DND-41 (cell line): ENCODE results near the gene NBEA.

ENCODE experiments used
- ATAC-seq: fragments of 200-7000 bp; cut with Tn5 transposase; 3 replicates; pipeline ENCODE4 v1.9.1; 2021; ENCODE audit warnings: low read depth; ENCODE audit not compliant: insufficient read depth
- DNase-seq: peaks from one replicate; pipeline ENCODE4 v3.0.0-alpha.2; 2020
- H2AFZ ChIP-seq: 2 replicates; pipeline ENCODE4 v1.6.0; 2012; ENCODE audit warnings: low read depth, low read length
- H3K27ac ChIP-seq: 2 replicates; pipeline ENCODE4 v1.5.1; 2012; ENCODE audit warnings: low read length, inconsistent platforms
- H3K27me3 ChIP-seq: fragments of 200-600 bp; sonication (generic); 2 replicates; pipeline ENCODE4 v1.6.0; 2012; ENCODE audit warnings: low read length, mild to moderate bottlenecking, inconsistent platforms; ENCODE audit not compliant: insufficient read depth, poor library complexity
- H3K36me3 ChIP-seq: 2 replicates; pipeline ENCODE4 v1.5.1; 2012; ENCODE audit warnings: low read length, inconsistent platforms; ENCODE audit not compliant: insufficient read depth
- H3K4me1 ChIP-seq: 2 replicates; pipeline ENCODE4 v1.5.1; 2012; ENCODE audit warnings: mild to moderate bottlenecking, low read length; ENCODE audit not compliant: insufficient read depth
- H3K4me2 ChIP-seq: 2 replicates; pipeline ENCODE4 v1.6.0; 2012; ENCODE audit warnings: mild to moderate bottlenecking, moderate library complexity, low read length, inconsistent platforms; ENCODE audit not compliant: insufficient read depth
- H3K4me3 ChIP-seq, 2 experiments: fragments of 200-600 bp in 1 of 2; shearing (Covaris generic) in 1 of 2; 2 replicates each; pipeline ENCODE4 v1.5.1; 2012 to 2016; ENCODE audit warnings: inconsistent platforms in 2 of 2, low read length in 2 of 2, mild to moderate bottlenecking in 2 of 2, low read depth in 1 of 2, moderate library complexity in 1 of 2
- H3K79me2 ChIP-seq: 2 replicates; pipeline ENCODE4 v1.6.0; 2012; ENCODE audit warnings: low read length, inconsistent platforms; ENCODE audit not compliant: insufficient read depth
- H3K9ac ChIP-seq: 2 replicates; pipeline ENCODE4 v1.6.0; 2012; ENCODE audit warnings: low read depth, mild to moderate bottlenecking, inconsistent platforms, low read length, moderate library complexity
- H3K9me3 ChIP-seq: 2 replicates; pipeline ENCODE4 v1.5.1; 2012; ENCODE audit warnings: low read length, moderate library complexity, mild to moderate bottlenecking, inconsistent platforms; ENCODE audit not compliant: insufficient read depth, severe bottlenecking
- H4K20me1 ChIP-seq: 2 replicates; pipeline ENCODE4 v1.6.0; 2012; ENCODE audit warnings: low read length; ENCODE audit not compliant: insufficient read depth
- CTCF ChIP-seq: IDR thresholded peaks from 2 replicates; pipeline ENCODE4 v1.5.1; 2012; ENCODE audit warnings: borderline replicate concordance, low read length, moderate library complexity, mild to moderate bottlenecking; ENCODE audit not compliant: poor library complexity, severe bottlenecking; ENCODE audit errors: extremely low read depth
- EZH2 ChIP-seq: IDR thresholded peaks from 3 replicates; pipeline ENCODE4 v1.6.1; 2012; ENCODE audit warnings: borderline replicate concordance, low read depth, mild to moderate bottlenecking, moderate library complexity, low read length, inconsistent platforms; ENCODE audit not compliant: severe bottlenecking

NBEA gene

GRCh38 chr13:34951528-34951927 is 9.5 kb downstream of the NBEA start:
- peaks cover 2% of the 10 kb centered on the region; the same call in 1 of the 2 replicates for H3K79me2 ChIP-seq
- DNase-seq (no peak), ATAC-seq (no peak)
- peaks cover 10% of the 10 kb centered on the region for H4K20me1 ChIP-seq
- H3K4me2 ChIP-seq: no peak overlapping the region
- TF ChIP-seq CTCF (no peak), EZH2 (no peak)
- H3K4me3 ChIP-seq: no peak overlapping the region
- H2AFZ ChIP-seq: no peak overlapping the region
- H3K27ac ChIP-seq: no peak overlapping the region
- H3K36me3 ChIP-seq: no peaks in the 10 kb centered on the region
- no peak overlapping the region for H3K9ac ChIP-seq
- peaks cover 9% of the 10 kb centered on the region for H3K9me3 ChIP-seq
- H3K27me3 ChIP-seq: no peaks in the 10 kb centered on the region
- no peaks in the 10 kb centered on the region for H3K4me1 ChIP-seq

- no peak overlapping the region for H3K4me2 ChIP-seq
- no peak for ATAC-seq
- H3K9me3 ChIP-seq: no peaks in the 10 kb centered on the region
- no peak for TF ChIP-seq EZH2
- no peak for TF ChIP-seq CTCF
- no peaks in the 10 kb centered on the region for H3K79me2 ChIP-seq
- H4K20me1 ChIP-seq: no peaks in the 10 kb centered on the region
- no peaks in the 10 kb centered on the region for H3K27me3 ChIP-seq
- no peak overlapping the region for H3K4me3 ChIP-seq
- H3K4me1 ChIP-seq: no peaks in the 10 kb centered on the region
- no peak overlapping the region for H3K27ac ChIP-seq
- H2AFZ ChIP-seq: no peak overlapping the region
- no peak for DNase-seq
- no peaks in the 10 kb centered on the region for H3K36me3 ChIP-seq
- no peak overlapping the region for H3K9ac ChIP-seq
These were observed 17.4 kb downstream of the NBEA start for GRCh38 chr13:34959489-34959888.

GRCh38 chr13:34964558-34964957 is 22.5 kb downstream of the NBEA start:
- Histone ChIP-seq H3K9ac (no peak overlapping the region), H2AFZ (no peak overlapping the region), H3K4me3 (no peak overlapping the region), H3K36me3 (no peaks in the 10 kb centered on the region), H3K27ac (no peak overlapping the region), H3K79me2 (no peaks in the 10 kb centered on the region), H3K4me1 (no peaks in the 10 kb centered on the region), H3K9me3 (no peaks in the 10 kb centered on the region), H3K27me3 (no peaks in the 10 kb centered on the region), H3K4me2 (no peak overlapping the region), H4K20me1 (no peaks in the 10 kb centered on the region)
- ATAC-seq (no peak), DNase-seq (no peak)
- no peak for TF ChIP-seq CTCF
- no peak for TF ChIP-seq EZH2
